ENCODE data around the gene HBG1. TPM values are rescaled to one million over a fixed set of nuclear protein-coding genes. Genes with fewer than 3 reads are reported as not detected.

Gene HBG1
- total RNA-seq, 1 donor from 2014 or later = not detected

GRCh38 chr11:5238486-5238885, 11.2 kb downstream of the HBG1 start:
- Histone ChIP-seq H3K27ac (ENCODE audit: low read depth, low read length) (no peak overlapping the region), H4K20me1 (ENCODE audit: insufficient read depth, low read length) (no peaks in the 10 kb centered on the region), H3K79me2 (ENCODE audit: insufficient read depth, low read length) (no peaks in the 10 kb centered on the region), H3K36me3 (ENCODE audit: insufficient read depth, low read length) (no peaks in the 10 kb centered on the region), H3K4me2 (ENCODE audit: low read length) (no peak overlapping the region), H2AFZ (ENCODE audit: low read depth, low read length) (no peak overlapping the region), H3K4me3 (ENCODE audit: insufficient read depth, low read depth, low read length) (no peak overlapping the region), H3K9ac (ENCODE audit: low read length) (no peak overlapping the region), H3K4me1 (ENCODE audit: insufficient read depth, low read length) (no peaks in the 10 kb centered on the region), H3K27me3 (ENCODE audit: insufficient read depth, low read length) (no peaks in the 10 kb centered on the region), H3K9me3 (ENCODE audit: insufficient read depth, low read depth, low read length) (no peaks in the 10 kb centered on the region)
- DNase-seq (ENCODE audit: low read depth) (no peak), FAIRE-seq (no peak)
- Mint-ChIP-seq H3K27me3 (ENCODE audit: low read depth, unreplicated experiment) (peaks cover 1% of the 10 kb centered on the region), H3K36me3 (ENCODE audit: low read depth, unreplicated experiment) (no peaks in the 10 kb centered on the region), H3K27ac (ENCODE audit: unreplicated experiment) (no peak overlapping the region), H3K4me1 (ENCODE audit: low read depth, unreplicated experiment) (peaks cover 6% of the 10 kb centered on the region), H3K9me3 (ENCODE audit: unreplicated experiment) (no peaks in the 10 kb centered on the region), H3K4me3 (ENCODE audit: unreplicated experiment) (no peak overlapping the region)
- TF ChIP-seq CTCF (IDR thresholded peaks at IDR 0.05; ENCODE audit: insufficient read depth, low read depth, low read length) (no peak), EZH2 (IDR thresholded peaks at IDR 0.05; ENCODE audit: insufficient read depth, low read length) (no peak)

GRCh38 chr11:5237420-5237819, 12.2 kb downstream of the HBG1 start:
- H3K36me3 Mint-ChIP-seq (ENCODE audit: low read depth, unreplicated experiment) = no peaks in the 10 kb centered on the region
- Histone ChIP-seq H3K79me2 (ENCODE audit: insufficient read depth, low read length) (no peaks in the 10 kb centered on the region), H3K4me3 (ENCODE audit: insufficient read depth, low read depth, low read length) (no peak overlapping the region), H3K4me1 (ENCODE audit: insufficient read depth, low read length) (no peaks in the 10 kb centered on the region), H2AFZ (ENCODE audit: low read depth, low read length) (no peak overlapping the region), H3K4me2 (ENCODE audit: low read length) (no peak overlapping the region), H3K27ac (ENCODE audit: low read depth, low read length) (no peak overlapping the region), H3K36me3 (ENCODE audit: insufficient read depth, low read length) (no peaks in the 10 kb centered on the region), H3K9me3 (ENCODE audit: insufficient read depth, low read depth, low read length) (no peaks in the 10 kb centered on the region), H3K27me3 (ENCODE audit: insufficient read depth, low read length) (no peaks in the 10 kb centered on the region), H4K20me1 (ENCODE audit: insufficient read depth, low read length) (no peaks in the 10 kb centered on the region), H3K9ac (ENCODE audit: low read length) (no peak overlapping the region)
- H3K4me1 Mint-ChIP-seq (ENCODE audit: low read depth, unreplicated experiment) = peaks cover 6% of the 10 kb centered on the region
- H3K9me3 Mint-ChIP-seq (ENCODE audit: unreplicated experiment) = no peaks in the 10 kb centered on the region
- FAIRE-seq (no peak), DNase-seq (ENCODE audit: low read depth) (no peak)
- TF ChIP-seq CTCF (IDR thresholded peaks at IDR 0.05; ENCODE audit: insufficient read depth, low read depth, low read length) = no peak
- no peak for TF ChIP-seq EZH2 (IDR thresholded peaks at IDR 0.05; ENCODE audit: insufficient read depth, low read length)
- peaks cover 1% of the 10 kb centered on the region for H3K27me3 Mint-ChIP-seq (ENCODE audit: low read depth, unreplicated experiment)
- H3K4me3 Mint-ChIP-seq (ENCODE audit: unreplicated experiment) = no peak overlapping the region
- no peak overlapping the region for H3K27ac Mint-ChIP-seq (ENCODE audit: unreplicated experiment)

GRCh38 chr11:5235364-5236095, 14.1 kb downstream of the HBG1 start:
- TF ChIP-seq CTCF (IDR thresholded peaks at IDR 0.05; ENCODE audit: insufficient read depth, low read depth, low read length) = no peak
- no peak for TF ChIP-seq EZH2 (IDR thresholded peaks at IDR 0.05; ENCODE audit: insufficient read depth, low read length)
- FAIRE-seq = no peak
- H3K4me1 Mint-ChIP-seq (ENCODE audit: low read depth, unreplicated experiment) = peaks cover 6% of the 10 kb centered on the region
- H3K79me2 ChIP-seq (ENCODE audit: insufficient read depth, low read length) = no peaks in the 10 kb centered on the region
- H4K20me1 ChIP-seq (ENCODE audit: insufficient read depth, low read length) = no peaks in the 10 kb centered on the region
- H3K9me3 Mint-ChIP-seq (ENCODE audit: unreplicated experiment) = no peaks in the 10 kb centered on the region
- H3K4me1 ChIP-seq (ENCODE audit: insufficient read depth, low read length) = no peaks in the 10 kb centered on the region
- no peak overlapping the region for H3K27ac Mint-ChIP-seq (ENCODE audit: unreplicated experiment)
- no peak overlapping the region for H3K9ac ChIP-seq (ENCODE audit: low read length)
- no peaks in the 10 kb centered on the region for H3K36me3 Mint-ChIP-seq (ENCODE audit: low read depth, unreplicated experiment)
- no peak overlapping the region for H2AFZ ChIP-seq (ENCODE audit: low read depth, low read length)
- no peaks in the 10 kb centered on the region for H3K9me3 ChIP-seq (ENCODE audit: insufficient read depth, low read depth, low read length)
- no peaks in the 10 kb centered on the region for H3K36me3 ChIP-seq (ENCODE audit: insufficient read depth, low read length)
- no peak overlapping the region for H3K4me2 ChIP-seq (ENCODE audit: low read length)
- no peak for DNase-seq (ENCODE audit: low read depth)
- H3K27me3 ChIP-seq (ENCODE audit: insufficient read depth, low read length) = no peaks in the 10 kb centered on the region
- H3K4me3 ChIP-seq (ENCODE audit: insufficient read depth, low read depth, low read length) = no peak overlapping the region
- H3K27me3 Mint-ChIP-seq (ENCODE audit: low read depth, unreplicated experiment) = peaks cover 1% of the 10 kb centered on the region
- H3K27ac ChIP-seq (ENCODE audit: low read depth, low read length) = no peak overlapping the region
- H3K4me3 Mint-ChIP-seq (ENCODE audit: unreplicated experiment) = no peak overlapping the region

Measured in astrocyte (in vitro differentiated cells and primary cell).